Measurements from ENCODE around the gene CLTB. TPM values are rescaled to one million over a fixed set of nuclear protein-coding genes. Genes with fewer than 3 reads are reported as not detected.

Gene CLTB
- total RNA-seq, 1 experiment from 2014 or later: 58.6 TPM

DNA sequence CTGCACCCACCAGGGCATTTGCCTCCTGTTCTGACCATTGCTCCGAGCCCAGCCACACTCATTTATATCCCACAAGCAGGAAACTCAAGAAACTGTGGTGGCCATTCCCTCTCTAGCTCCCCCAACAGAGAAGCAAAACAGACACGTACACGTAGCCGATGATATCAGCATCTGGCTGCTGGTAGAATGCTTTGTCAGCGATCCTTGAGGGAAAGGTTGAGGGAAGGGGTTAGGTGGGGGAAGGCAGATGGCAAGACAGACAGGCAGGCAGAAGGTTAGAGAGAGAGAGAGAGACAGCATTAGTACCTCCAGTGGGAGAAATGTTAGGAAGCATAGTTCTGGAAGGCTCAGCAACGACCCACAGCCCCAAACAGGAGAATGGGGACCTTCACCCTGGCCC, 20.0 kb downstream of the CLTB start:
- Histone ChIP-seq H3K27ac (ENCODE audit: low read depth, low read length) (no peak overlapping the region), H4K20me1 (ENCODE audit: insufficient read depth) (no peaks in the 10 kb centered on the region), H3K4me2 (ENCODE audit: low read length) (no peak overlapping the region), H3K36me3 (ENCODE audit: control insufficient read depth in 1 of 2, insufficient read depth in 2 of 2, low read length in 2 of 2) (peaks cover 2% of the 10 kb centered on the region in 2 experiments; a peak in 1 of 4 replicates), H2AFZ (ENCODE audit: low read depth, low read length, poor library complexity, severe bottlenecking) (no peak overlapping the region), H3K9me2 (ENCODE audit: insufficient read depth) (no peaks in the 10 kb centered on the region), H3K9me3 (ENCODE audit: control insufficient read depth in 1 of 2, insufficient read depth in 1 of 2, low read depth in 1 of 2, low read length in 2 of 2) (no peaks in the 10 kb centered on the region), H3K9ac (ENCODE audit: low read length) (no peak overlapping the region), H3K4me3 (replicated peaks in 1 of 2; ENCODE audit: low read depth in 1 of 2, low read length in 2 of 2) (no peak overlapping the region), H3K79me2 (ENCODE audit: insufficient read depth, low read length) (no peaks in the 10 kb centered on the region; the same call in none of the 2 replicates), H3K4me1 (ENCODE audit: control insufficient read depth in 1 of 2, insufficient read depth in 2 of 2, low read length in 2 of 2) (peaks cover 13 to 15% of the 10 kb centered on the region in 2 experiments), H3K27me3 (ENCODE audit: insufficient read depth, low read length) (no peaks in the 10 kb centered on the region)
- ChIA-PET CTCF (no interaction called here), RAD21 (ENCODE audit: low non-redundant PET in 1 of 2, low total read pairs in 2 of 2, uncharacterized antibody in 2 of 2, unreplicated experiment in 2 of 2) (no interaction called here), POLR2A (no interaction called here)
- DNase-seq (ENCODE audit: low read depth, low spot score) (no peak), ATAC-seq (no peak)
- intact Hi-C loops (cut with micrococcal nuclease): no loop called here
- BruUV-seq (replicated peaks): no TSS peak
- no peak for TF ChIP-seq CBX3 (IDR thresholded peaks at IDR 0.05; ENCODE audit: low read depth)
- TF ChIP-seq, protein P1, sequence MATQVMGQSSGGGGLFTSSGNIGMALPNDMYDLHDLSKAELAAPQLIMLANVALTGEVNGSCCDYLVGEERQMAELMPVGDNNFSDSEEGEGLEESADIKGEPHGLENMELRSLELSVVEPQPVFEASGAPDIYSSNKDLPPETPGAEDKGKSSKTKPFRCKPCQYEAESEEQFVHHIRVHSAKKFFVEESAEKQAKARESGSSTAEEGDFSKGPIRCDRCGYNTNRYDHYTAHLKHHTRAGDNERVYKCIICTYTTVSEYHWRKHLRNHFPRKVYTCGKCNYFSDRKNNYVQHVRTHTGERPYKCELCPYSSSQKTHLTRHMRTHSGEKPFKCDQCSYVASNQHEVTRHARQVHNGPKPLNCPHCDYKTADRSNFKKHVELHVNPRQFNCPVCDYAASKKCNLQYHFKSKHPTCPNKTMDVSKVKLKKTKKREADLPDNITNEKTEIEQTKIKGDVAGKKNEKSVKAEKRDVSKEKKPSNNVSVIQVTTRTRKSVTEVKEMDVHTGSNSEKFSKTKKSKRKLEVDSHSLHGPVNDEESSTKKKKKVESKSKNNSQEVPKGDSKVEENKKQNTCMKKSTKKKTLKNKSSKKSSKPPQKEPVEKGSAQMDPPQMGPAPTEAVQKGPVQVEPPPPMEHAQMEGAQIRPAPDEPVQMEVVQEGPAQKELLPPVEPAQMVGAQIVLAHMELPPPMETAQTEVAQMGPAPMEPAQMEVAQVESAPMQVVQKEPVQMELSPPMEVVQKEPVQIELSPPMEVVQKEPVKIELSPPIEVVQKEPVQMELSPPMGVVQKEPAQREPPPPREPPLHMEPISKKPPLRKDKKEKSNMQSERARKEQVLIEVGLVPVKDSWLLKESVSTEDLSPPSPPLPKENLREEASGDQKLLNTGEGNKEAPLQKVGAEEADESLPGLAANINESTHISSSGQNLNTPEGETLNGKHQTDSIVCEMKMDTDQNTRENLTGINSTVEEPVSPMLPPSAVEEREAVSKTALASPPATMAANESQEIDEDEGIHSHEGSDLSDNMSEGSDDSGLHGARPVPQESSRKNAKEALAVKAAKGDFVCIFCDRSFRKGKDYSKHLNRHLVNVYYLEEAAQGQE (IDR thresholded peaks at IDR 0.05; ENCODE audit: low read depth): no peak
- no peak for TF ChIP-seq RAD21 (IDR thresholded peaks at IDR 0.05; ENCODE audit: low read depth)
- no peak for TF ChIP-seq POLR2AphosphoS5 (IDR thresholded peaks at IDR 0.05; ENCODE audit: low read depth, low read length)
- no peak for TF ChIP-seq EZH2phosphoT487 (IDR thresholded peaks at IDR 0.05; ENCODE audit: borderline replicate concordance)
- TF ChIP-seq EZH2 (IDR thresholded peaks at IDR 0.05): no peak
- TF ChIP-seq ZFX (IDR thresholded peaks at IDR 0.05): no peak
- TF ChIP-seq, protein P2, sequence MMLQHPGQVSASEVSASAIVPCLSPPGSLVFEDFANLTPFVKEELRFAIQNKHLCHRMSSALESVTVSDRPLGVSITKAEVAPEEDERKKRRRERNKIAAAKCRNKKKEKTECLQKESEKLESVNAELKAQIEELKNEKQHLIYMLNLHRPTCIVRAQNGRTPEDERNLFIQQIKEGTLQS (IDR thresholded peaks at IDR 0.05): no peak
- TF ChIP-seq, protein P3, sequence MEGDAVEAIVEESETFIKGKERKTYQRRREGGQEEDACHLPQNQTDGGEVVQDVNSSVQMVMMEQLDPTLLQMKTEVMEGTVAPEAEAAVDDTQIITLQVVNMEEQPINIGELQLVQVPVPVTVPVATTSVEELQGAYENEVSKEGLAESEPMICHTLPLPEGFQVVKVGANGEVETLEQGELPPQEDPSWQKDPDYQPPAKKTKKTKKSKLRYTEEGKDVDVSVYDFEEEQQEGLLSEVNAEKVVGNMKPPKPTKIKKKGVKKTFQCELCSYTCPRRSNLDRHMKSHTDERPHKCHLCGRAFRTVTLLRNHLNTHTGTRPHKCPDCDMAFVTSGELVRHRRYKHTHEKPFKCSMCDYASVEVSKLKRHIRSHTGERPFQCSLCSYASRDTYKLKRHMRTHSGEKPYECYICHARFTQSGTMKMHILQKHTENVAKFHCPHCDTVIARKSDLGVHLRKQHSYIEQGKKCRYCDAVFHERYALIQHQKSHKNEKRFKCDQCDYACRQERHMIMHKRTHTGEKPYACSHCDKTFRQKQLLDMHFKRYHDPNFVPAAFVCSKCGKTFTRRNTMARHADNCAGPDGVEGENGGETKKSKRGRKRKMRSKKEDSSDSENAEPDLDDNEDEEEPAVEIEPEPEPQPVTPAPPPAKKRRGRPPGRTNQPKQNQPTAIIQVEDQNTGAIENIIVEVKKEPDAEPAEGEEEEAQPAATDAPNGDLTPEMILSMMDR (IDR thresholded peaks at IDR 0.05 in 2 of 3, conservative IDR thresholded peaks at IDR 0.05 in 1 of 3; ENCODE audit: borderline replicate concordance in 1 of 3, insufficient read depth in 1 of 3, low read depth in 2 of 3, low read length in 2 of 3): no peak
- TF ChIP-seq CEBPB (IDR thresholded peaks at IDR 0.05; ENCODE audit: low read depth): no peak
- TF ChIP-seq POLR2A (IDR thresholded peaks at IDR 0.05; ENCODE audit: borderline replicate concordance, extremely low read depth, insufficient read depth, insufficient read length): no peak
- TF ChIP-seq ELF1 (IDR thresholded peaks at IDR 0.05; ENCODE audit: borderline replicate concordance, low read depth): no peak
